Uterus (tissue), 4 donors: ENCODE measurements around the gene VWCE. TPM values are rescaled to one million over a fixed set of nuclear protein-coding genes. Genes with fewer than 3 reads are reported as not detected.

Experiments
- DNase-seq, 2 donors: peaks; one replicate each; pipeline ENCODE4 v3.0.0-alpha.2; 2019 to 2020
- H3K27ac ChIP-seq, 2 donors: fragments of 200-600 bp; sonication (generic); 1 replicate in 1 of 2; 2 replicates in 1 of 2; pipeline ENCODE4 v1.5.1; 2016 to 2018
- H3K27me3 ChIP-seq, 2 donors: fragments of 200-600 bp; sonication (generic); one replicate each; pipeline ENCODE4 v1.5.1; 2018 to 2019; ENCODE audit warnings: control low read depth in 1 of 2
- H3K36me3 ChIP-seq, 2 donors: fragments of 200-600 bp; sonication (generic); one replicate each; pipeline ENCODE4 v1.5.1; 2019; ENCODE audit warnings: control low read depth in 1 of 2
- H3K4me1 ChIP-seq, 2 donors: fragments of 200-600 bp; sonication (generic); one replicate each; pipeline ENCODE4 v1.5.1; 2018 to 2019; ENCODE audit warnings: control low read depth in 1 of 2
- H3K4me3 ChIP-seq, 2 donors: fragments of 200-600 bp; sonication (generic); 1 replicate in 1 of 2; 2 replicates in 1 of 2; pipeline ENCODE4 v1.5.1; 2018 to 2019; ENCODE audit warnings: mild to moderate bottlenecking in 1 of 2
- H3K9me3 ChIP-seq, 2 donors: fragments of 200-600 bp; sonication (generic); one replicate each; pipeline ENCODE4 v1.5.1; 2019; ENCODE audit warnings: control low read depth in 1 of 2
- CTCF ChIP-seq, 4 experiments: fragments of 200-600 bp in 2 of 4; fragments of 450-650 bp in 2 of 4; sonication (generic) in 2 of 4; IDR thresholded peaks; one replicate each; pipeline ENCODE4 v1.5.1; 2016 to 2019; ENCODE audit warnings: antibody characterized with exemption in 4 of 4, mild to moderate bottlenecking in 2 of 4, moderate library complexity in 1 of 4
- POLR2A ChIP-seq, 2 donors: fragments of 450-650 bp; IDR thresholded peaks; one replicate each; pipeline ENCODE4 v1.6.1; 2016; ENCODE audit warnings: antibody characterized with exemption in 2 of 2, mild to moderate bottlenecking in 1 of 2, moderate library complexity in 1 of 2
- intact Hi-C: fragments of 100-400 bp; cut with DNase I; formaldehyde crosslinking; loops from one replicate; pipeline ENCODE4 v1.15.1; 2023; ENCODE audit warnings: low total_unique reads
- total RNA-seq, 4 donors: library from RNA; depleted of rRNA in 3 of 4; stranded (reverse); fragments of >200 nt in 3 of 4; gene quantifications; one replicate each; pipeline versions ENCODE4 v1.1.0 to v1.2.4, GENCODE V29; 2014 to 2023
- donor health status: DM: yes; HTN: yes; CAD: no.

The VWCE gene
- total RNA-seq, 4 donors from 2014 or later, result 0.51 to 6.5 (median 1.2) TPM

GRCh38 chr11:61277186-61278000 is 17.7 kb downstream of the VWCE start:
- H3K9me3 ChIP-seq, result no peaks in the 10 kb centered on the region
- no peak overlapping the region for H3K4me3 ChIP-seq
- no peaks in the 10 kb centered on the region for H3K36me3 ChIP-seq
- intact Hi-C loops, result no loop called here
- TF ChIP-seq POLR2A (IDR thresholded peaks at IDR 0.05) (no peak), CTCF (IDR thresholded peaks at IDR 0.05) (no peak)
- no peak for DNase-seq
- no peak overlapping the region for H3K27ac ChIP-seq
- H3K27me3 ChIP-seq, result no peaks in the 10 kb centered on the region
- no peaks in the 10 kb centered on the region for H3K4me1 ChIP-seq

- Histone ChIP-seq H3K27me3 (no peaks in the 10 kb centered on the region), H3K27ac (no peak overlapping the region), H3K36me3 (no peaks in the 10 kb centered on the region), H3K4me3 (no peak overlapping the region), H3K4me1 (no peaks in the 10 kb centered on the region), H3K9me3 (no peaks in the 10 kb centered on the region)
- TF ChIP-seq CTCF (IDR thresholded peaks at IDR 0.05), result no peak
- no peak for TF ChIP-seq POLR2A (IDR thresholded peaks at IDR 0.05)
- no peak for DNase-seq
- intact Hi-C loops, result no loop called here
Observed at GRCh38 chr11:61275191-61275590, 19.9 kb downstream of the VWCE start.

GRCh38 chr11:61274084-61274483 is 21.0 kb downstream of the VWCE start:
- Histone ChIP-seq H3K9me3 (no peaks in the 10 kb centered on the region), H3K36me3 (no peaks in the 10 kb centered on the region), H3K27me3 (no peaks in the 10 kb centered on the region), H3K4me3 (no peak overlapping the region), H3K4me1 (no peaks in the 10 kb centered on the region), H3K27ac (no peak overlapping the region)
- TF ChIP-seq POLR2A (IDR thresholded peaks at IDR 0.05) (no peak), CTCF (IDR thresholded peaks at IDR 0.05) (no peak)
- intact Hi-C loops, result no loop called here
- DNase-seq, result no peak

GRCh38 chr11:61273178-61274078 is 21.7 kb downstream of the VWCE start:
- no peaks in the 10 kb centered on the region for H3K4me1 ChIP-seq
- H3K4me3 ChIP-seq, result no peak overlapping the region
- H3K9me3 ChIP-seq, result no peaks in the 10 kb centered on the region
- H3K36me3 ChIP-seq, result no peaks in the 10 kb centered on the region
- no peak overlapping the region for H3K27ac ChIP-seq
- intact Hi-C loops, result no loop called here
- no peak for DNase-seq
- H3K27me3 ChIP-seq, result no peaks in the 10 kb centered on the region
- TF ChIP-seq CTCF (IDR thresholded peaks at IDR 0.05) (no peak), POLR2A (IDR thresholded peaks at IDR 0.05) (no peak)

- TF ChIP-seq POLR2A (IDR thresholded peaks at IDR 0.05) (no peak), CTCF (IDR thresholded peaks at IDR 0.05) (no peak)
- intact Hi-C loops, result no loop called here
- H3K27ac ChIP-seq, result no peak overlapping the region
Observed at GRCh38 chr11:61272731-61273130, 22.4 kb downstream of the VWCE start.

More at GRCh38 chr11:61272731-61273130, 22.4 kb downstream of the VWCE start:
- no peaks in the 10 kb centered on the region for H3K36me3 ChIP-seq
- H3K27me3 ChIP-seq, result no peaks in the 10 kb centered on the region
- no peaks in the 10 kb centered on the region for H3K4me1 ChIP-seq
- no peaks in the 10 kb centered on the region for H3K9me3 ChIP-seq
- no peak for DNase-seq
- no peak overlapping the region for H3K4me3 ChIP-seq
